DND-41 (cell line): ENCODE measurements around the gene PHF2.

Experiments used
- CTCF ChIP-seq: IDR thresholded peaks from 2 replicates; pipeline ENCODE4 v1.5.1; 2012; ENCODE audit warnings: borderline replicate concordance, low read length, moderate library complexity, mild to moderate bottlenecking; ENCODE audit not compliant: poor library complexity, severe bottlenecking; ENCODE audit errors: extremely low read depth
- EZH2 ChIP-seq: IDR thresholded peaks from 3 replicates; pipeline ENCODE4 v1.6.1; 2012; ENCODE audit warnings: borderline replicate concordance, low read depth, mild to moderate bottlenecking, moderate library complexity, low read length, inconsistent platforms; ENCODE audit not compliant: severe bottlenecking

GRCh38 chr9:93677048-93677571 lies 100.7 kb downstream of the PHF2 start:
- TF ChIP-seq CTCF: no peak
- TF ChIP-seq EZH2: no peak
